ENCODE data around the gene LY6G6C. TPM values are rescaled to one million over a fixed set of nuclear protein-coding genes. Genes with fewer than 3 reads are reported as not detected.

The LY6G6C gene
- total and polyA plus RNA-seq, 10 of the 15 experiments (the other 5 are each of a cell fraction or from before 2014, with no cell fraction given), result not detected

DNA sequence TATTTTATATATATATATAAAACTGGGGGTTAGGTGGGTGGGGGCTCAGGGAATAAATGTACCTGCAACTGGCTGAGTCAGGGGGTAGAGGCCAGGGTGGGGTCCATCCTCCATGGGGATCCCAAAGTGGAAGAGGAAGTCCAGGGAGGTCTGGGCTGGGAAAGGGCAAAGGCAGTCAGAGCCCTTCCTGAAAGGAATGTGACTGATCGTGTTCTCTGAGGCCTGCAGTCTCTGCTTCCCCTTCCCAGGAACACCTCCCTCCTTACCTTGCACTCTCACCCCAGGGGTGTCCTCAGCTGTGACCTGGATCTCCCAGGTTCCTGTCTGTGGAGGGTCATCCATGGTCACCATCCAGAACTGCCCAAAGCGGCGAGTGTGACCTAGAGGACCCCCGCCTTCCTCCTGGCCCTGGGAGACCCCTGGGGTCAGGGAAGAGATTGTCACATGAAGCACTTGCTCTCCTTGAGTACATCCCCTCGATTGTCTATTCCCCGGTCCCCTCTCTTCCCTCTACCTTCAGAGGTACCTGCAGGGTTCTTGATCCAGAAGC, 45.6 kb upstream of the LY6G6C start (continued):
- no peak for TF ChIP-seq SPI1 (IDR thresholded peaks at IDR 0.05; ENCODE audit: borderline replicate concordance, insufficient read depth, low read depth, low read length)
- no peak for TF ChIP-seq POLR2AphosphoS2 (IDR thresholded peaks at IDR 0.05; ENCODE audit: low read depth, low read length)

DNA sequence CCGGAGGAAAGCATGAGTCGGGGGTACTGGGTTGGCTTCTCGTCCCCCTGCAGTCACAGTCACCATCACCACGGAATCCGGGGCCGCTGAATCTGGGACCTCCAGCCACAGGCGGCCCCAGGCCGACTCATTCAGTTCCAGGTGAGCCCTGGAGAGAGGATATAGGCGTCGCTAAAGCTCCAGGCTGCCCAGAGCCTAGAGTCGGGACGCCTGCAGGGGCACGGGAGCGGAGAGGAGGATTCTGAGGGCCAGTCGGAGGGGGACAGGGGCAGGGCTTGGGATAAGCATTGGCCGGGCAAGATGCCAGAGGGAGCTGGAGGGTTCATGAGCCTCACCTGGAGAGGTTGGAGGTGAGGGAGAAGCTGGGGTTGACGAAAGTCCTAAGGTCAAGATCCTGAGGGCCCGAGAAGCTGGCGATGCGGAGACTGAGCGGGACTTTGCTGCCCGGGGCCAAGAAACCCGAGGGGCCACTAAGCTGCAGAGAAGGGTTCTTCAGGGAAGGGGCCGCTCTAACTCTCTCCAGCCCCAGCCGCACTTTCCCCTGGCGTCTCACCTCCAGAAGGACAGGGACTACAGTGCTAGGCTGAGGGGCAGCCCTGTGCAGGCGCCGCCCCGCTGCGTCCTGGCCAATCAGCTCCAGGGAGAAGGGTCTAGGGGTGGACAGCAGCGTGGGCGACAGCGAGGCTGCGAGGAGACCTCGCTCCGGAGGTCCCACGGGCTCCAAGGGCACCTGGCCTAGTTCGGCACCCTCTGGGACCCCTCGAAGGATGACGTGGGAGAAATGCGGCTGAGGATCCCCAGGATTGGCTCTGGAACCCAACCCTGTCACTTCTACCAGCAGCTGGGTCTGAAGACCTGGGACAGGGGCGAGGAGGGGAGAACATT, 44.6 kb upstream of the LY6G6C start:
- no TSS peak for BruUV-seq (replicated peaks)
- TF ChIP-seq SUPT20H (IDR thresholded peaks at IDR 0.05; ENCODE audit: borderline replicate concordance, control insufficient read depth, low read depth, low read length), result no peak
- TF ChIP-seq MTA3 (IDR thresholded peaks at IDR 0.05; ENCODE audit: borderline replicate concordance, low read length), result no peak
- TF ChIP-seq EP300 (IDR thresholded peaks at IDR 0.05; ENCODE audit: borderline replicate concordance in 1 of 2, control insufficient read depth in 1 of 2, low read depth in 2 of 2, low read length in 2 of 2), result no peak
- no peak for TF ChIP-seq CHD1 (IDR thresholded peaks at IDR 0.05; ENCODE audit: low read depth, low read length)
- TF ChIP-seq BCL11A (IDR thresholded peaks at IDR 0.05; ENCODE audit: low read depth, low read length), result no peak
- TF ChIP-seq NFXL1 (IDR thresholded peaks at IDR 0.05; ENCODE audit: borderline replicate concordance), result no peak
- TF ChIP-seq, protein P1, sequence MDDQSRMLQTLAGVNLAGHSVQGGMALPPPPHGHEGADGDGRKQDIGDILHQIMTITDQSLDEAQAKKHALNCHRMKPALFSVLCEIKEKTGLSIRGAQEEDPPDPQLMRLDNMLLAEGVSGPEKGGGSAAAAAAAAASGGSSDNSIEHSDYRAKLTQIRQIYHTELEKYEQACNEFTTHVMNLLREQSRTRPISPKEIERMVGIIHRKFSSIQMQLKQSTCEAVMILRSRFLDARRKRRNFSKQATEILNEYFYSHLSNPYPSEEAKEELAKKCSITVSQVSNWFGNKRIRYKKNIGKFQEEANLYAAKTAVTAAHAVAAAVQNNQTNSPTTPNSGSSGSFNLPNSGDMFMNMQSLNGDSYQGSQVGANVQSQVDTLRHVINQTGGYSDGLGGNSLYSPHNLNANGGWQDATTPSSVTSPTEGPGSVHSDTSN (IDR thresholded peaks at IDR 0.05; ENCODE audit: insufficient replicate concordance, low read depth, low read length), result no peak
- no peak for TF ChIP-seq SMARCA5 (IDR thresholded peaks at IDR 0.05)
- no peak for TF ChIP-seq IKZF1 (conservative IDR thresholded peaks at IDR 0.05)
- no peak for TF ChIP-seq SP1 (IDR thresholded peaks at IDR 0.05; ENCODE audit: low read depth, low read length)
- no peak for TF ChIP-seq DPF2 (IDR thresholded peaks at IDR 0.05)
- no peak for TF ChIP-seq EED (IDR thresholded peaks at IDR 0.05; ENCODE audit: low read depth)
- TF ChIP-seq YY1 (IDR thresholded peaks at IDR 0.05; ENCODE audit: low read depth, low read length), result no peak
- TF ChIP-seq LARP7 (IDR thresholded peaks at IDR 0.05), result no peak
- no peak for TF ChIP-seq CBX5 (IDR thresholded peaks at IDR 0.05; ENCODE audit: low read depth)
- no peak for TF ChIP-seq ZSCAN29 (IDR thresholded peaks at IDR 0.05)
- TF ChIP-seq, protein P2, sequence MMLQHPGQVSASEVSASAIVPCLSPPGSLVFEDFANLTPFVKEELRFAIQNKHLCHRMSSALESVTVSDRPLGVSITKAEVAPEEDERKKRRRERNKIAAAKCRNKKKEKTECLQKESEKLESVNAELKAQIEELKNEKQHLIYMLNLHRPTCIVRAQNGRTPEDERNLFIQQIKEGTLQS (IDR thresholded peaks at IDR 0.05; ENCODE audit: borderline replicate concordance, extremely low read depth, low read depth, low read length), result no peak
- TF ChIP-seq RB1 (IDR thresholded peaks at IDR 0.05; ENCODE audit: borderline replicate concordance), result no peak

More for the DNA sequence above, 44.6 kb upstream of the LY6G6C start:
- FAIRE-seq, result no peak
- in situ Hi-C loops (cut with MboI) (no loop called here), intact Hi-C loops (cut with micrococcal nuclease; ENCODE audit: unreplicated experiment) (no loop called here)
- no peaks in the 10 kb centered on the region for H3K79me2 ChIP-seq (ENCODE audit: control insufficient read depth, insufficient read depth, low read length)
- 93% methylated on average over 39 of the region's 42 CpGs for WGBS (ENCODE audit: insufficient coverage, insufficient replicate concordance, low lambda C conversion rate, missing lambda C conversion rate)
- SMC1A ChIA-PET (ENCODE audit: uncharacterized antibody, unreplicated experiment), result interaction anchor here (1.6 kb wide), 1 partner anchor 29 kb away, joined by 3 read pairs; no protein-coding TSS in a partner anchor
- H3K27ac ChIP-seq (ENCODE audit: control insufficient read depth, insufficient read depth), result no peak overlapping the region
- no peak overlapping the region for H3K4me2 ChIP-seq (ENCODE audit: control insufficient read depth, insufficient read depth)
- no peak overlapping the region for H3K4me3 ChIP-seq
- DNase-seq (ENCODE audit: low read depth, low spot score), result no peak
- no peaks in the 10 kb centered on the region for H4K20me1 ChIP-seq (ENCODE audit: control insufficient read depth, insufficient read depth)
- H3K9ac ChIP-seq (ENCODE audit: control insufficient read depth, insufficient read depth, low read length), result no peak overlapping the region
- CTCF ChIA-PET, result interaction anchor here (0.8 kb wide), 1 partner anchor 56 kb away, joined by 3 read pairs; no protein-coding TSS in a partner anchor
- POLR2A ChIA-PET, result no interaction called here
- no peak overlapping the region for H2AFZ ChIP-seq (ENCODE audit: control insufficient read depth, low read depth, low read length)
- no peaks in the 10 kb centered on the region for H3K4me1 ChIP-seq (ENCODE audit: control insufficient read depth, insufficient read depth, low read length)
- no peaks in the 10 kb centered on the region for H3K36me3 ChIP-seq (ENCODE audit: control insufficient read depth in 2 of 2, insufficient read depth in 2 of 2, low read length in 1 of 2)
- no peaks in the 10 kb centered on the region for H3K27me3 ChIP-seq (replicated peaks in 1 of 2; ENCODE audit: control insufficient read depth in 2 of 2, insufficient read depth in 2 of 2, low read length in 1 of 2)
- ATAC-seq, result no peak
- H3K9me3 ChIP-seq (replicated peaks; ENCODE audit: control insufficient read depth, insufficient read depth, low read length), result no peaks in the 10 kb centered on the region
- RAD21 ChIA-PET (ENCODE audit: unreplicated experiment), result no interaction called here

Data from GM12878 (cell line).